ENCODE data around the gene ACHE. TPM values are rescaled to one million over a fixed set of nuclear protein-coding genes. Genes with fewer than 3 reads are reported as not detected.

ACHE gene
- total and polyA plus RNA-seq, 11 donors: 0.44 to 2.1 (median 0.75) TPM

- 2 to 4% (median 2%) methylated on average over 35 to 42 of the region's 42 CpGs for WGBS, 4 donors
- Histone ChIP-seq H3K9me3 (no peaks in the 10 kb centered on the region), H3K4me1 (peaks cover 8 to 52% (median 23%) of the 10 kb centered on the region in 12 donors), H3K36me3 (peaks cover 0 to 52% (median 24%) of the 10 kb centered on the region in 9 donors), H3K27ac (peak within 1 kb of the TSS; percentile 89 to 100 (median 96)), H3K4me3 (peak within 1 kb of the TSS; percentile 62 to 100 (median 86)), H3K27me3 (no peaks in the 10 kb centered on the region)
- DNase-seq (peak; percentile 89 to 91 (median 90)), ATAC-seq (peak; percentile 14 to 78 (median 69))
- intact Hi-C loops (cut with DNase I): no loop called here
- TF ChIP-seq CTCF (IDR thresholded peaks at IDR 0.05) (no peak), POLR2A (IDR thresholded peaks at IDR 0.05) (no peak)
Observed at GRCh38 chr7:100867040-100867775, 28.5 kb downstream of the ACHE start, which contains the start of gene TRIP6. Gene TRIP6 (plus strand): TSS chr7:100867387. CDS start chr7:100867498, 111 bp downstream.

- DNase-seq (no peak), ATAC-seq (no peak)
- WGBS, 4 donors: 64 to 71% (median 66%) methylated on average over 5 of the region's 5 CpGs
- Histone ChIP-seq H3K27me3 (no peaks in the 10 kb centered on the region), H3K9me3 (no peaks in the 10 kb centered on the region), H3K36me3 (peaks cover 0 to 52% (median 19%) of the 10 kb centered on the region in 9 donors), H3K4me3 (peak overlapping the region in 11 of 12 donors; percentile 79 to 100 (median 87)), H3K27ac (peak overlapping the region; percentile 89 to 100 (median 96)), H3K4me1 (peaks cover 8 to 52% (median 23%) of the 10 kb centered on the region in 12 donors)
- TF ChIP-seq CTCF (IDR thresholded peaks at IDR 0.05): no peak
- no peak for TF ChIP-seq POLR2A (IDR thresholded peaks at IDR 0.05)
- intact Hi-C loops (cut with DNase I): no loop called here
Observed at GRCh38 chr7:100866729-100867039, 29.0 kb downstream of the ACHE start.

- Histone ChIP-seq H3K27ac (peak overlapping the region in 11 of 12 donors; percentile 89 to 100 (median 96)), H3K4me3 (peak overlapping the region in 8 of 12 donors; percentile 16 to 100 (median 90)), H3K4me1 (peaks cover 8 to 52% (median 23%) of the 10 kb centered on the region in 12 donors), H3K27me3 (no peaks in the 10 kb centered on the region), H3K36me3 (peaks cover 0 to 52% (median 16%) of the 10 kb centered on the region in 9 donors), H3K9me3 (no peaks in the 10 kb centered on the region)
- intact Hi-C loops (cut with DNase I): no loop called here
- ATAC-seq: peak in 3 of 4 donors; percentile 6 to 38 (median 36)
- peak; percentile 69 to 87 (median 79) for DNase-seq
- TF ChIP-seq POLR2A (IDR thresholded peaks at IDR 0.05) (no peak), CTCF (IDR thresholded peaks at IDR 0.05) (no peak)
- 63 to 76% (median 70%) methylated on average over 26 to 46 of the region's 46 CpGs for WGBS, 4 donors
Observed at GRCh38 chr7:100865938-100866728, 29.6 kb downstream of the ACHE start.
